BLaER1 (cell line): Measurements from ENCODE around the gene RAB1A.

Experiments used
- H3K27ac ChIP-seq: shearing (Covaris generic); formaldehyde crosslinking; 2 replicates; pipeline ENCODE4 v1.8.1; 2022
- H3K27me3 ChIP-seq: shearing (Covaris generic); formaldehyde crosslinking; 2 replicates; pipeline ENCODE4 v1.8.1; 2022
- H3K36me3 ChIP-seq: shearing (Covaris generic); formaldehyde crosslinking; 2 replicates; pipeline ENCODE4 v1.8.1; 2022
- H3K4me1 ChIP-seq: shearing (Covaris generic); formaldehyde crosslinking; 2 replicates; pipeline ENCODE4 v1.8.1; 2022
- H3K4me2 ChIP-seq: shearing (Covaris generic); formaldehyde crosslinking; 2 replicates; pipeline ENCODE4 v1.8.1; 2022
- H3K4me3 ChIP-seq: shearing (Covaris generic); formaldehyde crosslinking; 2 replicates; pipeline ENCODE4 v1.8.1; 2022
- H3K9ac ChIP-seq: shearing (Covaris generic); formaldehyde crosslinking; 2 replicates; pipeline ENCODE4 v1.8.1; 2022
- H3K9me3 ChIP-seq: shearing (Covaris generic); formaldehyde crosslinking; 2 replicates; pipeline ENCODE4 v1.8.1; 2022
- H4K20me1 ChIP-seq: shearing (Covaris generic); formaldehyde crosslinking; 2 replicates; pipeline ENCODE4 v1.8.1; 2022
- Cebpa-rat ChIP-seq: shearing (Covaris generic); IDR thresholded peaks from 2 replicates; pipeline ENCODE4 v1.8.1; 2022

The RAB1A gene

GRCh38 chr2:65097844-65098243, 32.1 kb downstream of the RAB1A start:
- Histone ChIP-seq H3K4me2 (no peak overlapping the region), H3K9me3 (peaks cover 44% of the 10 kb centered on the region), H4K20me1 (peaks cover 49% of the 10 kb centered on the region), H3K4me3 (no peak overlapping the region), H3K4me1 (no peaks in the 10 kb centered on the region), H3K36me3 (peaks cover 96% of the 10 kb centered on the region), H3K9ac (no peak overlapping the region), H3K27me3 (no peaks in the 10 kb centered on the region), H3K27ac (no peak overlapping the region)
- TF ChIP-seq Cebpa-rat, result no peak

- Histone ChIP-seq H3K9me3 (peaks cover 50% of the 10 kb centered on the region), H3K4me2 (no peak overlapping the region), H3K36me3 (peaks cover 98% of the 10 kb centered on the region)
Observed at GRCh38 chr2:65096948-65097347, 33.0 kb downstream of the RAB1A start.

GRCh38 chr2:65093211-65093610, 36.7 kb downstream of the RAB1A start:
- H3K9me3 ChIP-seq, result peaks cover 50% of the 10 kb centered on the region
- H3K4me1 ChIP-seq, result no peaks in the 10 kb centered on the region
- no peak overlapping the region for H3K27ac ChIP-seq
- peaks cover 41% of the 10 kb centered on the region; the same call in 1 of the 2 replicates for H4K20me1 ChIP-seq
- 0 out of 2 replicates have a peak overlapping the region, but pooled peaks have one; percentile 26 for H3K4me3 ChIP-seq
- no peak for TF ChIP-seq Cebpa-rat
- H3K36me3 ChIP-seq, result peaks cover 98% of the 10 kb centered on the region
- no peaks in the 10 kb centered on the region for H3K27me3 ChIP-seq
- no peak overlapping the region for H3K9ac ChIP-seq
- no peak overlapping the region for H3K4me2 ChIP-seq

More at GRCh38 chr2:65096948-65097347, 33.0 kb downstream of the RAB1A start:
- Histone ChIP-seq H3K9ac (no peak overlapping the region), H3K27me3 (no peaks in the 10 kb centered on the region), H4K20me1 (peaks cover 46% of the 10 kb centered on the region), H3K4me3 (no peak overlapping the region), H3K4me1 (no peaks in the 10 kb centered on the region), H3K27ac (no peak overlapping the region)
- no peak for TF ChIP-seq Cebpa-rat

GRCh38 chr2:65092791-65093190, 37.1 kb downstream of the RAB1A start:
- peaks cover 98% of the 10 kb centered on the region for H3K36me3 ChIP-seq
- no peak for TF ChIP-seq Cebpa-rat
- H3K27ac ChIP-seq, result no peak overlapping the region
- no peak overlapping the region for H3K4me3 ChIP-seq
- H3K9me3 ChIP-seq, result peaks cover 50% of the 10 kb centered on the region
- no peak overlapping the region for H3K4me2 ChIP-seq
- H3K9ac ChIP-seq, result no peak overlapping the region
- H4K20me1 ChIP-seq, result peaks cover 44% of the 10 kb centered on the region; the same call in 1 of the 2 replicates
- H3K27me3 ChIP-seq, result no peaks in the 10 kb centered on the region
- H3K4me1 ChIP-seq, result no peaks in the 10 kb centered on the region

GRCh38 chr2:65085148-65085547, 44.8 kb downstream of the RAB1A start:
- H3K9ac ChIP-seq, result no peak overlapping the region
- H3K27me3 ChIP-seq, result no peaks in the 10 kb centered on the region
- no peak overlapping the region for H3K27ac ChIP-seq
- H3K36me3 ChIP-seq, result peaks cover 91% of the 10 kb centered on the region
- H3K4me2 ChIP-seq, result no peak overlapping the region
- H3K9me3 ChIP-seq, result no peaks in the 10 kb centered on the region
- no peak overlapping the region for H3K4me3 ChIP-seq
- H4K20me1 ChIP-seq, result peaks cover 73% of the 10 kb centered on the region
- peaks cover 29% of the 10 kb centered on the region for H3K4me1 ChIP-seq
- TF ChIP-seq Cebpa-rat, result no peak

- peak overlapping the region; percentile 46; the same call in 1 of the 2 replicates for H3K9ac ChIP-seq
- peaks cover 91% of the 10 kb centered on the region for H3K36me3 ChIP-seq
- peaks cover 49% of the 10 kb centered on the region for H4K20me1 ChIP-seq
- H3K27me3 ChIP-seq, result no peaks in the 10 kb centered on the region
- no peak for TF ChIP-seq Cebpa-rat
- peaks cover 31% of the 10 kb centered on the region for H3K4me1 ChIP-seq
- H3K4me3 ChIP-seq, result no peak overlapping the region
- peak overlapping the region; percentile 58 for H3K4me2 ChIP-seq
- H3K9me3 ChIP-seq, result no peaks in the 10 kb centered on the region
- H3K27ac ChIP-seq, result peak overlapping the region; percentile 65
Observed at GRCh38 chr2:65081232-65081685, 48.6 kb downstream of the RAB1A start.

- Histone ChIP-seq H3K4me2 (no peak overlapping the region), H3K9ac (no peak overlapping the region), H4K20me1 (peaks cover 63% of the 10 kb centered on the region), H3K36me3 (peaks cover 91% of the 10 kb centered on the region), H3K4me1 (peaks cover 31% of the 10 kb centered on the region), H3K27me3 (no peaks in the 10 kb centered on the region), H3K4me3 (no peak overlapping the region), H3K9me3 (no peaks in the 10 kb centered on the region), H3K27ac (no peak overlapping the region)
- no peak for TF ChIP-seq Cebpa-rat
Observed at GRCh38 chr2:65079017-65079416, 50.9 kb downstream of the RAB1A start.

GRCh38 chr2:65077898-65078297, 52.0 kb downstream of the RAB1A start:
- Histone ChIP-seq H3K9me3 (no peaks in the 10 kb centered on the region), H3K4me2 (no peak overlapping the region), H3K36me3 (peaks cover 91% of the 10 kb centered on the region), H3K27ac (no peak overlapping the region), H4K20me1 (peaks cover 66% of the 10 kb centered on the region), H3K4me1 (peaks cover 29% of the 10 kb centered on the region), H3K27me3 (no peaks in the 10 kb centered on the region), H3K9ac (no peak overlapping the region), H3K4me3 (no peak overlapping the region)
- no peak for TF ChIP-seq Cebpa-rat

- TF ChIP-seq Cebpa-rat, result no peak
- peaks cover 94% of the 10 kb centered on the region for H3K36me3 ChIP-seq
- H3K27ac ChIP-seq, result no peak overlapping the region
- H3K4me3 ChIP-seq, result no peak overlapping the region
- no peaks in the 10 kb centered on the region for H3K9me3 ChIP-seq
- no peak overlapping the region for H3K9ac ChIP-seq
- no peak overlapping the region for H3K4me2 ChIP-seq
- peaks cover 14% of the 10 kb centered on the region for H3K4me1 ChIP-seq
- peaks cover 66% of the 10 kb centered on the region for H4K20me1 ChIP-seq
- no peaks in the 10 kb centered on the region for H3K27me3 ChIP-seq
Observed at GRCh38 chr2:65076345-65076710, 53.6 kb downstream of the RAB1A start.

- H3K4me3 ChIP-seq, result no peak overlapping the region
- H3K27ac ChIP-seq, result 0 out of 2 replicates have a peak overlapping the region, but pooled peaks have one; percentile 4
- peaks cover 65% of the 10 kb centered on the region for H4K20me1 ChIP-seq
- no peak for TF ChIP-seq Cebpa-rat
- H3K27me3 ChIP-seq, result no peaks in the 10 kb centered on the region
- no peak overlapping the region for H3K9ac ChIP-seq
- H3K4me2 ChIP-seq, result no peak overlapping the region
- peaks cover 14% of the 10 kb centered on the region for H3K4me1 ChIP-seq
- H3K36me3 ChIP-seq, result peaks cover 98% of the 10 kb centered on the region
- no peaks in the 10 kb centered on the region for H3K9me3 ChIP-seq
Observed at GRCh38 chr2:65075605-65076344, 54.1 kb downstream of the RAB1A start.
